ENCODE measurements around the gene DDX51. TPM values are rescaled to one million over a fixed set of nuclear protein-coding genes. Genes with fewer than 3 reads are reported as not detected.

Gene DDX51
- total RNA-seq, 1 donor from 2014 or later: 17.7 TPM

GRCh38 chr12:132170094-132170636 is 26.0 kb upstream of the DDX51 start:
- intact Hi-C loops (cut with DNase I): no loop called here
- DNase-seq (ENCODE audit: low spot score) (no peak), ATAC-seq (no peak)

GRCh38 chr12:132169376-132169775 is 25.3 kb upstream of the DDX51 start:
- intact Hi-C loops (cut with DNase I): no loop called here
- ATAC-seq (no peak), DNase-seq (ENCODE audit: low spot score) (no peak)

- ATAC-seq: no peak
- intact Hi-C loops (cut with DNase I): no loop called here
- no peak for DNase-seq (ENCODE audit: low spot score)
These were observed 24.4 kb upstream of the DDX51 start for GRCh38 chr12:132168311-132169031.

- intact Hi-C loops (cut with DNase I): no loop called here
- DNase-seq (ENCODE audit: low spot score) (no peak), ATAC-seq (no peak)
These were observed 23.6 kb upstream of the DDX51 start for GRCh38 chr12:132167611-132168310.

GRCh38 chr12:132166801-132167591 is 22.9 kb upstream of the DDX51 start:
- DNase-seq (ENCODE audit: low spot score): no peak
- no peak for ATAC-seq
- intact Hi-C loops (cut with DNase I): no loop called here

- intact Hi-C loops (cut with DNase I): no loop called here
These were observed 22.0 kb upstream of the DDX51 start for GRCh38 chr12:132166093-132166492.

GRCh38 chr12:132165584-132165983 is 21.5 kb upstream of the DDX51 start:
- no peak for DNase-seq (ENCODE audit: low spot score)
- no peak for ATAC-seq
- intact Hi-C loops (cut with DNase I): no loop called here

More at GRCh38 chr12:132166093-132166492, 22.0 kb upstream of the DDX51 start:
- no peak for ATAC-seq
- no peak for DNase-seq (ENCODE audit: low spot score)

- ATAC-seq (no peak), DNase-seq (ENCODE audit: low spot score) (no peak)
- intact Hi-C loops (cut with DNase I): no loop called here
These were observed 20.3 kb upstream of the DDX51 start for GRCh38 chr12:132164426-132164825.

GRCh38 chr12:132163911-132164288 is 19.8 kb upstream of the DDX51 start:
- DNase-seq (ENCODE audit: low spot score) (no peak), ATAC-seq (no peak)
- intact Hi-C loops (cut with DNase I): no loop called here

GRCh38 chr12:132163041-132163910 is 19.2 kb upstream of the DDX51 start:
- intact Hi-C loops (cut with DNase I): no loop called here
- DNase-seq (ENCODE audit: low spot score) (no peak), ATAC-seq (peak; percentile 34)

GRCh38 chr12:132162508-132163031 is 18.5 kb upstream of the DDX51 start:
- DNase-seq (ENCODE audit: low spot score): no peak
- ATAC-seq: peak; percentile 74
- intact Hi-C loops (cut with DNase I): no loop called here

GRCh38 chr12:132161796-132162507 is 17.8 kb upstream of the DDX51 start:
- intact Hi-C loops (cut with DNase I): no loop called here
- DNase-seq (ENCODE audit: low spot score) (no peak), ATAC-seq (peak; percentile 22)

- ATAC-seq: no peak
- intact Hi-C loops (cut with DNase I): no loop called here
- no peak for DNase-seq (ENCODE audit: low spot score)
These were observed 17.1 kb upstream of the DDX51 start for GRCh38 chr12:132161036-132161781.

GRCh38 chr12:132160601-132161035 is 16.5 kb upstream of the DDX51 start:
- intact Hi-C loops (cut with DNase I): no loop called here
- DNase-seq (ENCODE audit: low spot score) (no peak), ATAC-seq (no peak)

GRCh38 chr12:132160016-132160415 is 15.9 kb upstream of the DDX51 start:
- no peak for ATAC-seq
- intact Hi-C loops (cut with DNase I): no loop called here
- DNase-seq (ENCODE audit: low spot score): no peak

- DNase-seq (ENCODE audit: low spot score) (no peak), ATAC-seq (no peak)
- intact Hi-C loops (cut with DNase I): loop anchor here (10.0 kb wide), 1 partner anchor 445 kb away; no protein-coding TSS in a partner anchor
These were observed 15.5 kb upstream of the DDX51 start for GRCh38 chr12:132159555-132160003.
